NCI-H2227 (cell line): ENCODE data around the gene KCNQ4.

Experiments
- DNase-seq: peaks from one replicate; lab custom pipeline; 2025; ENCODE audit not compliant: unreplicated experiment; lab: John Stamatoyannopoulos, UW

The KCNQ4 gene

GRCh38 chr1:40818264-40818961 is 34.8 kb downstream of the KCNQ4 start:
- DNase-seq = no peak

- DNase-seq = no peak
Observed at GRCh38 chr1:40819101-40819500, 35.5 kb downstream of the KCNQ4 start.

- DNase-seq = no peak
Observed at GRCh38 chr1:40820251-40820797, 36.7 kb downstream of the KCNQ4 start.

GRCh38 chr1:40820911-40821693 is 37.5 kb downstream of the KCNQ4 start:
- no peak for DNase-seq

GRCh38 chr1:40822890-40823289 is 39.3 kb downstream of the KCNQ4 start:
- DNase-seq = no peak

- DNase-seq = no peak
Observed at GRCh38 chr1:40823345-40823744, 39.8 kb downstream of the KCNQ4 start.

- no peak for DNase-seq
Observed at GRCh38 chr1:40823983-40824382, 40.4 kb downstream of the KCNQ4 start.

GRCh38 chr1:40824591-40825434 is 41.2 kb downstream of the KCNQ4 start:
- no peak for DNase-seq

- DNase-seq = no peak
Observed at GRCh38 chr1:40825435-40825788, 41.8 kb downstream of the KCNQ4 start.

GRCh38 chr1:40825996-40826395 is 42.4 kb downstream of the KCNQ4 start:
- no peak for DNase-seq

GRCh38 chr1:40829631-40830245 is 46.2 kb downstream of the KCNQ4 start:
- DNase-seq = no peak

- no peak for DNase-seq
Observed at GRCh38 chr1:40830419-40830943, 46.9 kb downstream of the KCNQ4 start.

- no peak for DNase-seq
Observed at GRCh38 chr1:40831001-40831732, 47.6 kb downstream of the KCNQ4 start.

GRCh38 chr1:40833979-40834378 is 50.4 kb downstream of the KCNQ4 start:
- DNase-seq = no peak

GRCh38 chr1:40834968-40835545 is 51.5 kb downstream of the KCNQ4 start:
- DNase-seq = no peak

- DNase-seq = no peak
Observed at GRCh38 chr1:40836283-40836682, 52.7 kb downstream of the KCNQ4 start.

- DNase-seq = no peak
Observed at GRCh38 chr1:40837601-40838000, 54.0 kb downstream of the KCNQ4 start.

- DNase-seq = no peak
Observed at GRCh38 chr1:40838045-40838979, 54.7 kb downstream of the KCNQ4 start.
